GM10847 (cell line): ENCODE data around the gene KRT28.

ENCODE experiments used
- POLR2A ChIP-seq: IDR thresholded peaks from 2 replicates; pipeline ENCODE4 v1.6.1; 2011; ENCODE audit not compliant: insufficient read length; ENCODE audit errors: extremely low read depth

Gene KRT28

GRCh38 chr17:40824015-40824832, 24.5 kb upstream of the KRT28 start:
- no peak for TF ChIP-seq POLR2A

GRCh38 chr17:40822132-40822812, 22.5 kb upstream of the KRT28 start, which contains the start of gene KRT10:
KRT10 (minus strand) TSS chr17:40822614; CDS start chr17:40822585, 29 bp downstream.
- TF ChIP-seq POLR2A, result no peak

- TF ChIP-seq POLR2A, result no peak
These were observed 21.8 kb upstream of the KRT28 start for GRCh38 chr17:40821536-40821935.

- TF ChIP-seq POLR2A, result no peak
These were observed 20.6 kb upstream of the KRT28 start for GRCh38 chr17:40820228-40820838.

GRCh38 chr17:40819528-40820125, 19.9 kb upstream of the KRT28 start:
- no peak for TF ChIP-seq POLR2A

- peak; percentile 68 for TF ChIP-seq POLR2A
These were observed 19.2 kb upstream of the KRT28 start for GRCh38 chr17:40818733-40819527.

GRCh38 chr17:40818343-40818732, 18.6 kb upstream of the KRT28 start:
- TF ChIP-seq POLR2A, result no peak

- TF ChIP-seq POLR2A, result no peak
These were observed 17.4 kb upstream of the KRT28 start for GRCh38 chr17:40817103-40817682.

GRCh38 chr17:40816569-40816968, 16.8 kb upstream of the KRT28 start:
- no peak for TF ChIP-seq POLR2A

- no peak for TF ChIP-seq POLR2A
These were observed 15.6 kb upstream of the KRT28 start for GRCh38 chr17:40815381-40815780.

- no peak for TF ChIP-seq POLR2A
These were observed 14.0 kb upstream of the KRT28 start for GRCh38 chr17:40813804-40814203.

GRCh38 chr17:40812639-40813038, 12.9 kb upstream of the KRT28 start:
- TF ChIP-seq POLR2A, result no peak

- no peak for TF ChIP-seq POLR2A
These were observed 10.7 kb upstream of the KRT28 start for GRCh38 chr17:40810494-40810893.

GRCh38 chr17:40809721-40810421, 10.1 kb upstream of the KRT28 start:
- no peak for TF ChIP-seq POLR2A
